Measurements from ENCODE around the gene PANK1.

GRCh38 chr10:89644691-89644966, 413 bp downstream of the PANK1 start:
- no peak for TF ChIP-seq REST (IDR thresholded peaks at IDR 0.05; ENCODE audit: low read depth)
- TF ChIP-seq MAX (IDR thresholded peaks at IDR 0.05), result no peak
- no peak for TF ChIP-seq ZBTB7A (IDR thresholded peaks at IDR 0.05; ENCODE audit: low read depth)
- no peak for TF ChIP-seq RAD21 (IDR thresholded peaks at IDR 0.05; ENCODE audit: low read depth)
